Nephron progenitor cell (in vitro differentiated cells): ENCODE results near the gene ZNF333.

Source experiments
- DNase-seq: peaks from one replicate; pipeline ENCODE4 v3.0.0; 2021
- H3K27ac Mint-ChIP-seq: 2 replicates; pipeline ENCODE4 v1.8.0; 2021; ENCODE audit warnings: mild to moderate bottlenecking, moderate library complexity, mixed read lengths
- H3K27me3 Mint-ChIP-seq: 2 replicates; pipeline ENCODE4 v1.8.0; 2021; ENCODE audit warnings: mild to moderate bottlenecking, low read depth, mixed read lengths; ENCODE audit not compliant: poor library complexity
- H3K36me3 Mint-ChIP-seq: 2 replicates; pipeline ENCODE4 v1.8.0; 2021; ENCODE audit warnings: low read depth, mixed read lengths
- H3K4me1 Mint-ChIP-seq: 2 replicates; pipeline ENCODE4 v1.8.0; 2021; ENCODE audit warnings: mixed read lengths
- H3K4me3 Mint-ChIP-seq: 2 replicates; pipeline ENCODE4 v1.8.0; 2021; ENCODE audit warnings: mild to moderate bottlenecking, moderate library complexity, mixed read lengths
- H3K9me3 Mint-ChIP-seq: 2 replicates; pipeline ENCODE4 v1.8.0; 2021; ENCODE audit warnings: mild to moderate bottlenecking, moderate library complexity, mixed read lengths
- CTCF ChIP-seq: fragments of 200-600 bp; sonication (generic); IDR thresholded peaks from 2 replicates; pipeline ENCODE4 v1.5.0; 2021; ENCODE audit warnings: antibody characterized with exemption

ZNF333 gene

GRCh38 chr19:14700711-14701375 lies 11.0 kb downstream of the ZNF333 start:
- Mint-ChIP-seq H3K27ac (no peak overlapping the region), H3K4me3 (no peak overlapping the region), H3K36me3 (peaks cover 93% of the 10 kb centered on the region), H3K9me3 (peaks cover 19% of the 10 kb centered on the region), H3K27me3 (peaks cover 5% of the 10 kb centered on the region), H3K4me1 (no peaks in the 10 kb centered on the region)
- TF ChIP-seq CTCF: no peak
- no peak for DNase-seq

DNA sequence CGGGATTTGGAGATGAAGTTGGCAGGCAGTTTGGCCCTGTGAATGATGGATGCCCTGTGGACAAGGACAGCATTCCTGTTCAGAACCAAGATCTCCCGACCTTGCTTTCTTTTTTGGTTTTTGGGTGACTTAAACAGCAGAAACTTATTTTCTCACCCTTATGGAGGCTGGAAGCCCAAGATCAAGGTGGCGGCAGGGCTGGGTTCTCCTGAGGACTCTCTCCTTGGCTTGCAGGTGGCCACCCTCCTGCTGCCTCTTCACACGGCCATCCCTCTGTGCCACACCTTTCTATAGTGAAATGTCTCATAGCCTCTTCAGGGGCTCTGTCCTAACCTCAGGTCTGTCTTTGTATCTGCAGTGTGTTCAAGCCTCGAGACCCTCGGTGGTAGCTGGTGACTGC lies 14.0 kb downstream of the ZNF333 start:
- no peak for DNase-seq
- H3K4me1 Mint-ChIP-seq: no peaks in the 10 kb centered on the region
- peaks cover 97% of the 10 kb centered on the region for H3K36me3 Mint-ChIP-seq
- no peak overlapping the region for H3K27ac Mint-ChIP-seq
- H3K4me3 Mint-ChIP-seq: no peak overlapping the region
- peaks cover 32% of the 10 kb centered on the region for H3K9me3 Mint-ChIP-seq
- peaks cover 5% of the 10 kb centered on the region for H3K27me3 Mint-ChIP-seq
- TF ChIP-seq CTCF: no peak

DNA sequence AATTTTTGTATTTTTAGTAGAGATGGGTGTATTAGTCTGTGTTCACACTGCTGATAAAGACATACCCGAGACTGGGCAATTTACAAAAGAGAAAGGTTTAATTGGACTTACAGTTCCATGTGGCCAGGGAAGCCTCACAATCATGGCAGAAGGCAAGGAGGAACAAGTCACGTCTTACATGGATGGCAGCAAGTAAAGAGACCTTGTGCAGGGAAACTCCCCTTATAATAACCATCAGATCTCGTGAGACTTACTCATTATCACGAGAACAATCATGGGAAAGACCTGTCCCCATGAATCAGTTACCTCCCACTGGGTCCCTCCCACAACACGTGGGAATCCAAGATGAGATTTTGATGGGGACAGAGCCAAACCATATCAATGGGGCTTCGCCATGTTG lies 14.6 kb downstream of the ZNF333 start:
- Mint-ChIP-seq H3K4me1 (no peaks in the 10 kb centered on the region), H3K4me3 (no peak overlapping the region), H3K27me3 (peaks cover 5% of the 10 kb centered on the region), H3K27ac (no peak overlapping the region), H3K9me3 (peaks cover 38% of the 10 kb centered on the region), H3K36me3 (peaks cover 97% of the 10 kb centered on the region)
- DNase-seq: no peak
- no peak for TF ChIP-seq CTCF

- no peak for DNase-seq
- Mint-ChIP-seq H3K4me1 (no peaks in the 10 kb centered on the region), H3K9me3 (peaks cover 98% of the 10 kb centered on the region), H3K36me3 (peaks cover 100% of the 10 kb centered on the region), H3K27me3 (no peaks in the 10 kb centered on the region), H3K4me3 (no peak overlapping the region), H3K27ac (no peak overlapping the region)
- no peak for TF ChIP-seq CTCF
Measured at GRCh38 chr19:14715841-14716240, 26.0 kb downstream of the ZNF333 start.

DNA sequence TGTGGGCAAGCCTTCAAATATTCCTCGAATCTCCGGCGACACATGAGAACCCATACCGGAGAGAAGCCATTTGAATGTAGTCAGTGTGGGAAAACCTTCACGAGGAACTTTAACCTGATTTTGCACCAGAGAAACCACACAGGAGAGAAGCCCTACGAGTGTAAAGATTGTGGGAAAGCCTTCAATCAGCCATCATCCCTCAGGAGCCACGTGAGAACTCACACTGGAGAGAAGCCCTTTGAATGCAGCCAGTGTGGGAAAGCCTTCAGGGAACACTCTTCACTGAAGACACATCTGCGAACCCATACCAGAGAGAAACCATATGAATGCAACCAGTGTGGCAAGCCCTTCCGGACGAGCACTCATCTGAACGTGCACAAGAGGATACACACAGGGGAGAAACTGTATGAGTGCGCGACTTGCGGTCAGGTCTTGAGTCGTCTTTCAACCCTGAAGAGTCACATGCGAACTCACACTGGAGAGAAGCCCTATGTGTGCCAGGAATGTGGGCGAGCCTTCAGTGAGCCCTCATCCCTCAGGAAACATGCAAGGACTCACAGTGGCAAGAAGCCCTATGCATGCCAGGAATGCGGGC lies 28.8 kb downstream of the ZNF333 start:
- no peak for DNase-seq
- Mint-ChIP-seq H3K4me1 (no peaks in the 10 kb centered on the region), H3K36me3 (peaks cover 100% of the 10 kb centered on the region), H3K27me3 (no peaks in the 10 kb centered on the region), H3K4me3 (no peak overlapping the region), H3K9me3 (peaks cover 99% of the 10 kb centered on the region), H3K27ac (no peak overlapping the region)
- no peak for TF ChIP-seq CTCF

DNA sequence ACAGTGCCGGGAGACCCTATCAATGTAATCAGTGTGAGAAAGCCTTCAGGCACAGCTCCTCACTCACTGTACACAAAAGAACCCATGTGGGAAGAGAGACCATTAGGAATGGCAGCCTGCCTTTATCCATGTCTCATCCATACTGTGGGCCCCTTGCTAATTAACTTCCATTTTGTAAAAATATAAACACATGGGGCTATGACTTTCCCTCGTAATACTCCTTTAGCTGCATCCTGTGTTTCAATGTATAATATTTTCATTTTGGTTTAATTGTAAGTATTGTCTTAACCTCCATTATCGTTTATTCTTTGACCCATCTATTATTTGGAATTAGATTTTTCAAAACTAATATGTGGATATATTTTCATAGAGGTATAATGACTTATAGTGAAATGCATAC lies 29.3 kb downstream of the ZNF333 start:
- Mint-ChIP-seq H3K27ac (no peak overlapping the region), H3K4me1 (no peaks in the 10 kb centered on the region), H3K9me3 (peaks cover 99% of the 10 kb centered on the region), H3K27me3 (no peaks in the 10 kb centered on the region), H3K36me3 (peaks cover 94% of the 10 kb centered on the region), H3K4me3 (no peak overlapping the region)
- TF ChIP-seq CTCF: no peak
- no peak for DNase-seq
